ENCODE measurements around the gene MBNL3. TPM values are rescaled to one million over a fixed set of nuclear protein-coding genes. Genes with fewer than 3 reads are reported as not detected.
"Not testable (repeated sequence)": the region's sequence is repeated elsewhere in the genome, so short reads cannot be mapped to it uniquely, and the experiment has no call there.

MBNL3 gene
- total RNA-seq, 1 donor from 2014 or later: 22.6 TPM

DNA sequence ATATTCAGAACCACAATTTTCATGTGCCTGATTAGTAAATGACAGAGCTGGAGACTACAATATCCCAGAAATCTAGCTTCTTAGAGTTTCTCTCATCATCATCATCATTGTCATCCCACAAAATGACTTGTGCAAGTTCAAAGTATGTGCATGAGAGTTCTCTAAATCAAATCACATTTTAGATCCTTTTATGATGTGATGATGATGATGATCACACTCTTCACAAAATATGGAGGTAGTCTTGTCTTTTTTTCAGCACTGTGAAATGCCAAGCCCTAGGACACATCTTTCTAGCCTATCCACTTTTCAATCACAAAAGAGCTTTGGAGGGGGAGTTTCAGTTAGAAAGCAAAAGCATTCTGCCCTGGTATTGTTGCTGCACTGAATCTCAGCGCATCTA is 7.4 kb downstream of the MBNL3 start:
- intact Hi-C loops (cut with DNase I): no loop called here
- ATAC-seq: no peak

DNA sequence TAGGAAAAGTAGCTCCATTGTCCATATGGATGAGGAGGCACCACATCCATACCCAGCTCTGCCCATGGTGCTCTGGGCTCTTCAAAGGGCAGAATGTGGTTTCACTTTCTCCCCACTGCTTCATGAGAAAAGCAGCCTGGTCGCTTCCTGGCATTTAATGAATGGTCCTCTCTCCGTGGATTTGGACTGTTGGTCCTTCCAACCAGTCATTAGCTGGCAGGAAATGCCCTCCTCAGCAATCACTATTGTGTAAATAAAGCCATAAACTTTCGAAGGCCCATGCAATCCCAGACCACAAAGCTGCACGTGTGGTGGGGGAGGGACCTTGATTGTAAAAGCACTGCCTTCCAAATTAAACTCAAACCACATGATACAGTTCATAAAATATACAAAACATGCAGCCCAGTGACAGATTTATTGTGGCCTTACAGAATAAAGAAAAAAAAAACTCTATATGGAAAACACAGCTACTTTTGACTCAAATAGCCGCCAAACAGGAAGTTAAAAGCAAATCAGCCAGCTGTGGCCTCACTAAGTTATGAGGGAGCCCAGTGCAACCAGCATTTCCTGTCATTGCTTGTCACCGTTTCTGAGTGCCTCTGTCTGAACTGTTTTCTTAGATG is 8.1 kb downstream of the MBNL3 start:
- intact Hi-C loops (cut with DNase I): no loop called here
- ATAC-seq (peak; percentile 73), DNase-seq (ENCODE audit: low spot score) (no peak)

More for the DNA sequence above, 7.4 kb downstream of the MBNL3 start:
- DNase-seq (ENCODE audit: low spot score): no peak

DNA sequence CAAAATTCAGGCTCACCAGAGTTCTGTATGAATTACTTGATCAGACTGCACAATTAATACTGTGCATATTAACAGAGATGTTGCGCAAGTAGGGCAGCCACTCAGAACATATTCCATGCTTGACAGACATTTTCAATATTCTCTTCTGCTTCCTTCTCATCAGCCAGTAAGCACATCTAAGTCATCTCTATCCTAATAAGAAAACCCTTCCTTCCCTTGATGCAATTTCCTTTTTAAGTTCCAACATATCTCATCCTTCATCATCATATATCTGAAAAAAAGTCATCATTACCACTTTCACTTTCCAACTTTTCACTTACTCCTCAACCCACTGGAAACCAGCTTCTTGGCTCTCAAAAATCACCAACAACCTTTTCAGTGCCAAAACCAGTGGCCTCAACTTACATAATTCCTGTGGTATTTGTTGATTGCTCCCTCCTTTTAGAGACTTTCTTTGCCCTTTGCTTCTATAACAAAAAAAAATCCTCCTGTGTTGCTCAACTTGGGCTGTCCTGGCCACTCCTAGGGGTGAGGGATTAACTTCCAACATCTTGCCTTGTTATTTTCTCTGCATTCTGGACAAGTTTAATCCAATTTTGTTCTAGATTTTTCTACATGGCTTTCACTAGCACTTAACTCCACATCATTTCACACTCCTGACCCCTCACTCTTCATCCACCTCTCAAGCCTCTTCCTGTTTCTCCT is 14.1 kb downstream of the MBNL3 start:
- ATAC-seq: no peak
- intact Hi-C loops (cut with DNase I): no loop called here
- DNase-seq (ENCODE audit: low spot score): no peak

DNA sequence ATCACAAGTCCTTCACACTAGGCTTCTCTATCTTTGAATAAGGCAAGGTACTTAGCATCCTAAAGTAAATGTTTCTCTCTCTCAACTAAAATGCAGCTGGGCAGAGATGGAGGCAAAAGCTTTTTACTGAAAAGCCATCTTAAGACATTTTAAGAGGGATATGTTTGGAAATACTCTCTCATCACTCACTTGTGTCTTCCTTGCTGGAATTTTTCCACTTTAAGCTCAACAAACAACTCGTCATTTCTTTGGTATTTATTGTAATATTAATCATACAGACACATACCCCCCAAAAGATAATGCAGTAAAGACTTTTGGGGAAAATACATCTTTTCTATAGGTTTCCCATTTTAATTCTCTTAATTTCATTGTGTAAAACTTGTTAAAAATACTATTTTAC is 16.4 kb downstream of the MBNL3 start:
- intact Hi-C loops (cut with DNase I): no loop called here
- no peak for DNase-seq (ENCODE audit: low spot score)
- ATAC-seq: no peak

DNA sequence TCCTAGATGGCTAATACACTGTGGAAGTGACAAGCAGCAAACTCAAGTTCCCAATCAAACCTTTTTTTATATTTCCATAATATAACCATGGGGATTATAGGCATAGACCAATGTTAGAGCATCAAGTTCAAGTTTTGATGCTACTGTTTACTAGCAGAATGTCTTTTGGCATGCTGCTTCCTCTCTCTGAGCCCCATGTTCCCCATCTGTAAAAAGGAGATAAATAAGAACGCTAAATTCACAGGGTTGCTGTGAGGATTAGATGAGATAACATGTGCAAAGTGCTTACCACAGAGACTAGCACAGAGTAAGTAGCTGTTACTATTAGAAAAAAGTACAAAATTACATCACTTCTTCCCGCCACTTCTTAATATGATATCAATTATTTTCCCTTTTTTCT is 18.0 kb downstream of the MBNL3 start:
- intact Hi-C loops (cut with DNase I): loop anchor here (2.0 kb wide), 1 partner anchor 24 kb away; no protein-coding TSS in a partner anchor
- ATAC-seq: no peak

DNA sequence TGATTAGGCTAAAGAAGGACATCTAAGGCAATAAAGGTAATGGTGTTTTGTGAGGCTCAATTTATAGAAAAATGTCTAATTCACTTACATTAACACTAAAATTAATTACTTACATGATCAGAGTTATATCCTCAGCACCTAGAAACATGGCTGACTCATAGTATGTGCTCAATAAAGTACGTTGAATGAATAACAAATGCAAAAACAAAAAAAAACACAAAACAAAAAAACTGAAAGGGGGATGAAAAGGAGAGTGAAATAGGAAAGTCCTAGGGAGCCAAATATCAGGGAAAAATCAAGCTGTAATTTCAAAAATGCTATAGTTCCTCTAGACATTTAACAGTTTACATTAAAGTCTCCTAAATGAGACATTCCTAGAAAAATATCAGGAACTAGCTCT is 18.7 kb downstream of the MBNL3 start:
- no peak for ATAC-seq
- intact Hi-C loops (cut with DNase I): loop anchor here (2.0 kb wide), 1 partner anchor 25 kb away; no protein-coding TSS in a partner anchor
- no peak for DNase-seq (ENCODE audit: low spot score)

More for the DNA sequence above, 18.0 kb downstream of the MBNL3 start:
- DNase-seq (ENCODE audit: low spot score): no peak

GRCh38 chrX:132468454-132468853 is 20.4 kb downstream of the MBNL3 start:
- intact Hi-C loops (cut with DNase I): no loop called here
- ATAC-seq (no peak), DNase-seq (ENCODE audit: low spot score) (no peak)

DNA sequence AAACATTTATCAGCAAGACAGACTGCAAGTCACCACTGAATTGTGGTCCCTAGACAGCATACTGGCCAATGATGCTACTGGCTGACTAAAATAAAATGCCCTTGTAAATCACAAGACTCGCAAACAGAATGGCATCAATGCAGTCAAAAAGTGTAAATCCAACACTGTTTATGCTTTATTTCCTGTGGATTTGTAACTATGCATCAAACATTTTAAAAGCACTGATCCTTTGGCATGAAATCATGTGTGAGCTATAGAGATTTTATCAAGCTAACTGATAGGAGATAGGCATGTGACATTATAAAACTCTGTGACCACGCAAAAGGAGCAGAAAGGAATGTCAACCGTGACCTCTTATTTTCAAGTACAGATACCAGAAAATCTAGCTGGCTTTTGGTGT is 20.8 kb downstream of the MBNL3 start:
- DNase-seq (ENCODE audit: low spot score) (no peak), ATAC-seq (no peak)
- intact Hi-C loops (cut with DNase I): no loop called here

DNA sequence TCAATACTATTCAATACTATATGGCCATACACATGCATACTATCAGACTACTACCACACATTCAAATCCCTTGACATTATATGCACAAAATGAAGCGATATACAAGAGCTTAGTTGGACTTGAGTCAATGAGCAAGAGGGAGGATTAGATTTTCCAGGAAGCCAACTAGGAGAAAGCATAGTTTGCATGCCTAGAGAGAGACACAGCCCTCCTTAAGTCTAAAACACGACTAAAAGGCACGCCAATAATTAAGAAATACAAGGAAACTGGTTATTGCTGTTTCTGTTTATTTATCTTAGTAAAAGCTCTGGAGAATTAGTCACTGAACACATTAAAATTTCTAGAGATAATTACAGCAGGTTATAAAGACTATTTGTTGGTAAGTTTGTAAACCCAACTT is 21.8 kb downstream of the MBNL3 start:
- intact Hi-C loops (cut with DNase I): no loop called here
- ATAC-seq (no peak), DNase-seq (ENCODE audit: low spot score) (no peak)

- no peak for DNase-seq (ENCODE audit: low spot score)
- intact Hi-C loops (cut with DNase I): no loop called here
These were observed 25.4 kb downstream of the MBNL3 start for GRCh38 chrX:132463411-132463810.

GRCh38 chrX:132461886-132462285 is 27.0 kb downstream of the MBNL3 start:
- no peak for DNase-seq (ENCODE audit: low spot score)
- no peak for ATAC-seq
- intact Hi-C loops (cut with DNase I): no loop called here

More at GRCh38 chrX:132463411-132463810, 25.4 kb downstream of the MBNL3 start:
- ATAC-seq: no peak

DNA sequence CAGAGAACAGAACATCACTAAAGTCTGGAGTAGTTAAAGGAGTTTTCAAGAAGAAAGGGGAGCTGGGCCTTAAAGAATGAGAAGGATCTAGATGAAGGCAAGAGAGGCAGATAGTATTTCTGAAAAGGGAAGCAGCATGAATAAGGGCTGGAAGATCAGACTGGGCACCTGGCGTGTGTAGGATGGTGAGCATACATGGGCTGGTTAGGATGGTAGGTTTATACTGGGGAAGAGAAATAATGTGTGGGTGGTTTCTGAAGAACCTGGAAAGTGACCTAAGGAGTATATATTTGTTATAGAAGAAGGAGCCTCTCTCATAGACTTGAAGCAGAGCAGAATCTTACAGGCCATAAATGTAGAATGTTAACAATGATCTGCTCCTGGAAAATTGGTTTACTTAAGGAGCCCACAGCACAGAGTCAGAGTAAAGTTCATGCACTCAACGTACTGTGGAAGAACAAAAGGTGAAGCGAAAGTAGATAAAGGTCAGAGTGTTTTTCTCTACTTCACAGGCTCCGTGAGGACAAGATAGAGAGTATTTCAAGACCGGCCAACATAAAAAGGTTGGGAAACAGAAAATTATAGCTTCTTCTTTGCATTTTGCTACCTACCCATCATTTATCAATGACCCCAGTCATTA is 35.8 kb downstream of the MBNL3 start:
- ATAC-seq: no peak
- intact Hi-C loops (cut with DNase I): no loop called here
- no peak for DNase-seq (ENCODE audit: low spot score)

GRCh38 chrX:132445909-132446308 is 42.9 kb downstream of the MBNL3 start:
- ATAC-seq; intact Hi-C loops (cut with DNase I); DNase-seq (ENCODE audit: low spot score): not testable (repeated sequence)

GRCh38 chrX:132444936-132445335 is 43.9 kb downstream of the MBNL3 start:
- ATAC-seq (no peak), DNase-seq (ENCODE audit: low spot score) (no peak)
- intact Hi-C loops (cut with DNase I): no loop called here

GRCh38 chrX:132443196-132444135 is 45.4 kb downstream of the MBNL3 start:
- peak; percentile 32 for ATAC-seq
- DNase-seq (ENCODE audit: low spot score): no peak
- intact Hi-C loops (cut with DNase I): no loop called here

DNA sequence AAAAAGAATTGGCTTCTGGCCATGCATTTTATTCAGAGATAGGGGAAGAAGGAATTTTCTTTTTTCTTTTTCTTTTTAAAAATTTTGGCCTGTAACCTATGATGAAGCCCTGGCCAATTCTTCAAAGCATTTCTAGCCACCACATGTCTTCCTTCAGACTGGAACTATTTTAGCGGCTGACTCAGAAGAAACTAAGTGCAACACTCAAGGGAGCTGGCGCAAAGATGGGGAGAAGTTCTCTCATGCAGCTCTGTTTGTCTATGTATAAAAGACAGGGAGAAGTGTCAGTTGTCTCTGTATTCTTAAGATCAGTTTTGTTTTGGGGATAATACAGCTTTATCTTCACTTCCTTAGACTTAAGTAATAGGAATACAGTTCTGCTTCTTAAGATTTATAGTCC is 46.1 kb downstream of the MBNL3 start:
- intact Hi-C loops (cut with DNase I): no loop called here
- DNase-seq (ENCODE audit: low spot score) (no peak), ATAC-seq (peak; percentile 74)

GRCh38 chrX:132435222-132435621 is 53.6 kb downstream of the MBNL3 start:
- ATAC-seq: peak; percentile 90
- DNase-seq (ENCODE audit: low spot score): no peak
- intact Hi-C loops (cut with DNase I): no loop called here

DNA sequence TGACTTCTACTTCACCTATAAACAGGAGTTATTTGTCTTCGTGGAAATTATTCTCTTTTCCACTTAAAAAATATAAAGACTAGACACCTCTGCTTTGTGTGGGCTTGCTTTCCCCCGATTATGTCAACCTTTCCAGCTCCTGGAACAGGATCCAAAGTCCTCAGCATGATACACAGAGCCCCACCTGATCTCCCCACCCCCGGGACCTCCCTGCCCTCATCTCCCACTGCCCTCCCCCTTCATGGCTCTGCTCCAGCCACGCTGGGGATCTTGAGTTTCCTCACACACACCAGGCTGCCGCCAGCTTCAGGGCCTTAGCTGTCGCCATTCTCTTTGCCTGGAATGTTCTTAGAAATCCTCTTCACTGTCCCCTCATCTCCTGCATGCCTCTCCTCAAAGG is 55.3 kb downstream of the MBNL3 start:
- no peak for ATAC-seq
- DNase-seq (ENCODE audit: low spot score): no peak
- intact Hi-C loops (cut with DNase I): no loop called here

- ATAC-seq (no peak), DNase-seq (ENCODE audit: low spot score) (no peak)
- intact Hi-C loops (cut with DNase I): no loop called here
These were observed 55.8 kb downstream of the MBNL3 start for GRCh38 chrX:132433001-132433400.

All from sciatic nerve (tissue), 2 donors.